Kasumi-1 (cell line): ENCODE results near the gene CD2.

Experiments
- DNase-seq, 2 experiments: peaks; one replicate each; lab custom pipeline; 2025; lab: John Stamatoyannopoulos, UW

CD2 gene

GRCh38 chr1:116777831-116778830, 23.9 kb downstream of the CD2 start:
- no peak for DNase-seq

GRCh38 chr1:116781034-116781433, 26.8 kb downstream of the CD2 start:
- DNase-seq: no peak

DNA sequence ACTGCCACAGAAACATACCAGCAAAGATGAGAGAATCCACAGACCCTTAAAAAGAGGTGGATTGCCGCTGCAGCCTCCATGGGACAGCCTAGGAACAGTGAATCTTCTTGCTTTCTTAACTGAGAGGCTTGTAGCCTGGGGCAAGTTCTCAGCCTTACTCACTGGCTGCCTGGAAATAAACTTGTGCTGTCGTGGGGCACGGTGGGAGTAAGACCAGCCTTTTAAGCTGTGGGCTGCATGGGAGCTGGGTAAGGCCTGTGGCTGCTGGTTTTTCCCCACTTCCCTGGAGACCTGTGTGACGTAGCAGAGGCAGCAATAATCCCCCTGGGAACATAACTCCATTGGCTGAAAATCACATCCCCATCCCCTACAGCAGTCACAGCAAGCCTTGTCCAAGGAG, 30.8 kb downstream of the CD2 start:
- DNase-seq: no peak

- no peak for DNase-seq
Observed at GRCh38 chr1:116786049-116786448, 31.8 kb downstream of the CD2 start.

GRCh38 chr1:116791727-116792126, 37.5 kb downstream of the CD2 start:
- no peak for DNase-seq

GRCh38 chr1:116793357-116793935, 39.2 kb downstream of the CD2 start:
- DNase-seq: no peak

- DNase-seq: no peak
Observed at GRCh38 chr1:116794371-116794770, 40.1 kb downstream of the CD2 start.

- peak; percentile 13 to 39 for DNase-seq
Observed at GRCh38 chr1:116794804-116795481, 40.7 kb downstream of the CD2 start.

DNA sequence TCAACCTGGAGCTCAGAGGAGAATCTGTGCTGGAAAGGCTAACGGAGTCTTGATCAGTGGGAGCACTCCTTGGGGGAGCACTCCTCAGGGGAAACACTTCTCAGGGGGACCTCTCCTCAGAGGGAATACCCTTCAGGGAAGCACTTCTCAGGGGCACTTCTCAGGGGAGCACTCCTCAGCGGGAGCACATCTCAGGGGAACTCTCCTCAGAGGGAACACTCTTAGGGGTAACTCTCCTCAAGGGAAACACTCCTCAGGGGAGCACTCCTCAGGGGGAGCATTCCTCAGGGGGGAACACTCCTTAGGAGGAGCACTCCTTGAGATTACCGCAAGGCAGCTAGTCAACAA, 41.2 kb downstream of the CD2 start:
- DNase-seq: no peak

GRCh38 chr1:116804736-116805135, 50.5 kb downstream of the CD2 start:
- DNase-seq: no peak

- no peak for DNase-seq
Observed at GRCh38 chr1:116805398-116805797, 51.2 kb downstream of the CD2 start.

- no peak for DNase-seq
Observed at GRCh38 chr1:116806245-116806644, 52.0 kb downstream of the CD2 start.

DNA sequence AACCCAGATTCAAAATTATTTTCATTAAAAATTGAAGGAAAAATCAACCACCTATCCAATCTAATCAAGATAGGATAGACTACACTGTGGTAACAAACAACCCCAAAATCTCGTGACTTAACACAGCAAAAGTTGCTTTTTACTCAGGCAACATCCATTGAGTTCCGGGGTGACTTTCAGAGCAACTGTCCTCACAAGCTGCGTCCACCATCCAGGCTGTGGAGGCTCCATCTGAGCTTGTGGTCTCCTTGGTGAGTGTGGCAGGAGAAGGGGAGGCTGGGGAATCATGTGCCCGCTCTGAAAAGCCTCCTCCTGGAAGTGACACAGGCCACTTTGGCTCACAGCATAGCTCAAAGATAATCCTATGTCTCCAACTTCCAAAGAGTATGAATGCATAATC, 52.4 kb downstream of the CD2 start:
- no peak for DNase-seq

DNA sequence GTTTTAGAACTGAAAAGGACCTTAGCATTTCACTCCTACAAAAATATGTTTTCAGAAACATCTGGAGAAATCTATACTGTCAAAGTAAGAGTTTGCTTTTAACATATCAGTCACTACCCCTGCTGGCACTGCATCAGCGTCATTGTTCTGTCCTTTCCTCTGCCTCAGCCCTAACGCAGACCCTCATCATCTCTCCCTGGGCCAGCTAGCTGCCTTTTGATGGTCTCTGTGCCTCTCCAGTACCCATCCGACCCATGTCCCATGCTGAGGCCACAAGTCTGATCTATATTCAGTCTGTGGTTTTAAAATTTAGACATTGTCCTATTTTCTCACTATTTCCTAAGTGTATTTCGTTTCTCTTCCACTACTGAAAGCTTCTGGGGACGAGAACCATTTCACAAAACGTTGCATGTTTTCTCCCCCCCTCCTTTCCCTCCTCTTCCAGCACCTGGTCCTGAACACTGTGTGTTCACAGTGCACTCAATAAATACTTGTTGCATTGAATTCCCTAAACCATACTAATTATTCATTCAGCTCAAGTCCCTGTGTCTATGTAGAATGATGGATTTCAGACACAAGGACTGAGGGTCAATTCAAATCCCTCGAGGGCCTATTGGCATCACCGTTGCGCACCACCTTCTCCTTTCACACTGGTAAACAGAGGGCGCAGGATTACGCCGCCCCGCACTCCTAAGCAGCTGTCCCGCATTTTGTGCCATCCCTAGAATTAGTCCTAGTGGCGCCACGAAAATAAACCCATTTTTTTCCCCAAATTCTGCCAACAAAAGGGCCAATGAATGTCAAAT, 53.4 kb downstream of the CD2 start:
- no peak for DNase-seq

DNA sequence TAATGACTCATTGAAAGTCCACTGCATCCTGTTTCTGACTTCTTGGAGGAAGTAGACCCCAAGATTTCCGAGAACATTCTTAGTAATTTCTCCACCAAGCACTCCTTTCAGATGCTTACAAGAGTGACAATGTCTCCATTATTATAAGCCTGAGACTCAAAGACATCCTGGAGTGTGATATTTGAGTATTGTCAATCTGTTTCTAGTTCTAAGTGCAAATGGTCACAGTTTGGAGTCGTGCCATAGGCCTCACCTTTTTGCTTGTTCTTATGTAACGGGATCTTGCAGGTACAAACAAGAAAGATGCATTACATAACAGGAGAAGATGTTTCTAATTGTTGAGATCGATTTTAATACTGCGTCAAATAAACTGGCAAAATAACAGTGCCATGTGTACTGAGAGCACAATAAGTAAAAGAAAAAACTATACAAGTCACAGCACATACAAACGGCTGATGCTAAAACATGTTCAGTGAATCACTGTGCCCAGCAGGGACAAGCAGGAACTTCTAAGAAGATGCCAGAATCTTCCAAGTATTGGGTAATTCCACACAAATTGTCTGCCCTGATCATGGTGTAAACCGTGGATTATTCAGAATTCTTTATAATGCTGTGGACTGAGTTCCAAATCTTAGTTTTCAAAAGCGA, 54.1 kb downstream of the CD2 start:
- DNase-seq: no peak

DNA sequence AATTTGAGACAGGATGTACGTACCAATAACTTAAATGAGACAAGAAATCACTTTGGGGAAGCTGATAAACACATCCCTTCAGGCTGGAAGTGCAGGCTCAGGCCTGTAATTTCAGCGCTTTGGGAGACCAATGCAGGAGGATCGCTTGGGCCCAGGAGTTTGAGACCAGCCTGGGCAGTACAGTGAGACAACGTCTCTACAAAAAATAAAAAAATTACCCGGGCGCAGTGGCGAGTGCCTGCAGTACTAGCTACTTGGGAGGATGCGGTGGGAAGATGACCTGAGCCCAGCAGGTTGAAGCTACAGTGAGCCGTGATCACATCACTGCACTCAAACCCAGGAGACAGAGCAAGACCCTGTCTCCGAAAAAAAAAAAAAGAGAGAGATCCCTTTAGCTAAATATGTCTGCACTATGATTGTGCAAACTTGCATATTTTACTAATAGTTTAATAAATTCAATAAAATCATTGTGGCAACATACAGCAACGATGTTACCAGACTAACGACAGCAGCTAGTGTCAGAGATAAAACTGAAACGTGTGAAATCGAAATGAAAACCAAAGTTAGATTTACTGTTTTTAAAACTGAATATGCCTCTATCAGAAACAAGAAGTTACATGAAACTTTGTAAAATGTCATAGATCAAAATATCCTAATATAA, 54.7 kb downstream of the CD2 start:
- no peak for DNase-seq

DNA sequence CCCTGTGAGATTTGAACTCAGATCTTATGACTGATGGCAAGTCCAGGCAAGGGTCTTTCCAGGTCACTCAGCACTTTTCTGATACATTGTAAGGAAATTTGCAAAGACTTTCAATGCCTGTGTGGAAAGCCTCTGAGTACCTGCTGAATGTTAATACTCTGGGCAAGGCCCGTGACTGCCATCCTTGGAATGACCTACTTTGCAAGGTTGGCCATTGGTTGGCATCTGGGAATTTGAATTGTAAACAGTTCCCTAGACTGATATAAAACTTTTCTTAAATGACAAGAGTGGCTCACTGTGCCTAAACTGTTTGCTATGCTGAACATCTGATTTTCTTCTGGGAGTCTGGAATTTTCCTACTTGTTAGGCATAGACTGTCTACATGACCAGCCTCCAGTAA, 57.1 kb downstream of the CD2 start:
- no peak for DNase-seq

DNA sequence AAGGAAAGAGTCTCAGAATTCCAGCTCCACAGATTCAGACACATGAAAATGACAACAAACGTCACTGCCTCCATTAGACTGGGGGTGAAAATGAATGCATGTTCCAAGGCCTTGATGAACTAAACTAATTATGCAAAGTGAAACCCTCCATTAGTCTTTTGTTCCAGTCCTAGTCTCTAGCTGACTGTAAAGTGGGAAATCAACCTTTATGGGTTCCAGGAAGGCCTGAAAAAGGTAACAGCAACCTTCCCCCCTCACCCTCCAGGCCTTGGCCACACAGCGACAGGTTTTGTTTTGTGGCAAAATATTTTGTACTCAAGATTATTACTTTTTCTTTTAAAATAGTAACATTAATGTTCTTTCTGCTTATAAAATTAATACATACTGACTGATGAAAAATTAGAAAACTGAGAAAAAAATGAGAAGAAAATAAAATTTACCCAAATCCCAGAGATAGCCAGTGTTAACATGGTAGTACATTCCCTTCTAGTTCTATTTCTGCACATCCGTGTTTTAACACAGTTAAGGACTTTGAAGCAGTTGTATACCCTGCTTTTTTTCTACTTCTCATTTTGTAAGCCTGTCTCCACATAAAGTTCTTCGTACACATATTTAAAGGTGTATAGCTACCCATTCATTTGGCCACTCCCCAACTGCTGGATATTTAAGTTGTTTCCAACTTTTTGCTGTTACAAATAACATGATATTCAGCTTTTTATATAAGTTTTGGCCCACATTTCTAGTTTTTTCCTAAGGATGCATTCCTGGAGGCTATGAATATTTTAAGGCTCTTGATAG, 60.9 kb downstream of the CD2 start:
- no peak for DNase-seq

DNA sequence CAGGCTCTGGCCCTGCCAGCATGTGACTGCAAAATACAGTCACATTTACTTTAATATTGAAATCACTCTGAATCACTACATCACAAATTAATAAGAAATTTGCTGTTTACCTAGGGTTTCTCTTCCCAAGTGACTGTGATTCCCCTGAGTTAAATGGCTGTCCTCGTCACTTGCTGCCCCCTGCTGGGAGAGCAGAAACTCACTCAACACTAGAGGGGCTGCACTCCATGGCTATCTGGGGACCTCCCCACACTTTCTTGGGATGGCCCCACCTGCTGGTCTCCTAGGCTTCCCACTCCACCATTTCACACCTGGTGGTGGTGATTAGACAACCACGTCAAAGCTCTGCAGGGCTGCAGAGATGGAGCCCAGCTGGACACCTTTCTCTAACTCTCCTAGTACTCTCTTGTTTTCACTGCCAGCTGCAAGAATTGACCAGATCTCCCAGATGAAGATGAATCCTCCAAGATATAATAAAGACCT, 63.4 kb downstream of the CD2 start:
- peak; percentile 81 to 85 for DNase-seq
